GM12875 (cell line): ENCODE measurements around the gene NUDT11.
A peak's percentile ranks its signal among the peaks of the same experiment; 100 is the strongest.

ENCODE experiments used
- H3K4me3 ChIP-seq: one replicate; pipeline ENCODE4 v1.5.1; 2011; ENCODE audit warnings: low read depth, low read length, control low read depth
- CTCF ChIP-seq: IDR thresholded peaks from 2 replicates; pipeline ENCODE4 v1.5.1; 2011; ENCODE audit warnings: low read depth, mild to moderate bottlenecking, control low read depth, inconsistent platforms, low read length, moderate library complexity, borderline replicate concordance; ENCODE audit not compliant: insufficient read depth

The NUDT11 gene

DNA sequence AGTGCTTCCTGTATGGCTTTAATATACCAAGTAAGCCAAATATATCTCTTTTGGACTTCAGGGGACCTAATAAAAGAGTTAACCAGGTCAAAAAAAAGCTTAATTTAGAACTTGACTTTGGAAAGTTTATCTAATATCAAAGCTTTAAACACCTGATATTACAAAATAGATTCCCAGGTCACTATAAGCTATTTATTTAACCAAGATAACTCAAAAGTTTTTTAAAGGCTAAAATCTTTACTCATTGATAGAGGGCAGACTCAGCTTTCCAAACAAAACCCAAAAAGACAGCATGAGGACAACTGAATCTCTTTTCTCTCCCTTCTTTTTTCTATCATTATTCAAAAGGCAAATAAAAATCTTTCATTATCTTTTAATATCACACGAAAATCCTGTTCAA lies 19.5 kb downstream of the NUDT11 start:
- no peak for TF ChIP-seq CTCF

DNA sequence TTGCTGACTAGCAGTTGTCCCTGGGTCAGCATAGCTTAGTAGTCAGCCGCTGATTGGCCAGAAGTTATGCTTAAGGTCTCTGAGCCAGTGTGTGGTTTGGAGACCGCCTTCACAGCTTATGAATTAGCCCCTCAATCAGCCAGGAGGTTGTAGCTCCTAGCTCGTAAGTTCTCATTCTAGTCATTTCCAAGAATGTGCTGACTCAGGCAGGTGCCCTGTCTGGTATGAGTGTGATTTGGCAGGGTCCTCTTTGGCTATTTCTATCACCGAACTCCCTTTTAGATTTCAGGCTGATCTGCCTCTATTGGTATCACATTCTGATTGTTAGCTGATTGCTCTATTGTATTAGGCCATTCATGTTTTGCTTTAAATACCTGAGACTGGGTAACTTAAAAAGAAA lies 33.1 kb downstream of the NUDT11 start:
- H3K4me3 ChIP-seq = no peak overlapping the region
- no peak for TF ChIP-seq CTCF

More for the DNA sequence above, 19.5 kb downstream of the NUDT11 start:
- no peak overlapping the region for H3K4me3 ChIP-seq

- TF ChIP-seq CTCF = peak; percentile 71
- no peak overlapping the region for H3K4me3 ChIP-seq
Observed at GRCh38 chrX:51461053-51462044, 35.0 kb downstream of the NUDT11 start.

GRCh38 chrX:51459125-51459524 lies 37.3 kb downstream of the NUDT11 start:
- TF ChIP-seq CTCF = peak; percentile 48; the same call in 1 of the 2 replicates
- H3K4me3 ChIP-seq = no peak overlapping the region

GRCh38 chrX:51456814-51457213 lies 39.6 kb downstream of the NUDT11 start:
- H3K4me3 ChIP-seq = no peak overlapping the region
- TF ChIP-seq CTCF = no peak

GRCh38 chrX:51456246-51456645 lies 40.1 kb downstream of the NUDT11 start:
- no peak overlapping the region for H3K4me3 ChIP-seq
- no peak for TF ChIP-seq CTCF

- no peak overlapping the region for H3K4me3 ChIP-seq
- TF ChIP-seq CTCF = no peak
Observed at GRCh38 chrX:51440365-51440764, 56.0 kb downstream of the NUDT11 start.
